GM19324 (cell line): ENCODE data around the gene MAST2.
"Not testable (repeated sequence)": the region's sequence is repeated elsewhere in the genome, so short reads cannot be mapped to it uniquely, and the experiment has no call there.

Experiments used
- ATAC-seq: cut with Tn5 transposase; IDR thresholded peaks from one replicate; pipeline ENCODE4 v1.9.1; 2021; ENCODE audit warnings: mild to moderate bottlenecking, moderate library complexity; ENCODE audit not compliant: unreplicated experiment, low FRiP score

MAST2 gene

GRCh38 chr1:45806129-45806528, 2.7 kb downstream of the MAST2 start:
- ATAC-seq = no peak

GRCh38 chr1:45809761-45810160, 6.3 kb downstream of the MAST2 start:
- no peak for ATAC-seq

GRCh38 chr1:45814776-45815175, 11.4 kb downstream of the MAST2 start:
- ATAC-seq = no peak

GRCh38 chr1:45815667-45816458, 12.5 kb downstream of the MAST2 start:
- no peak for ATAC-seq

- ATAC-seq = no peak
Measured at GRCh38 chr1:45820173-45820572, 16.8 kb downstream of the MAST2 start.

GRCh38 chr1:45820788-45821187, 17.4 kb downstream of the MAST2 start:
- ATAC-seq = no peak

GRCh38 chr1:45822644-45823043, 19.2 kb downstream of the MAST2 start:
- ATAC-seq = no peak

GRCh38 chr1:45824607-45825006, 21.2 kb downstream of the MAST2 start:
- ATAC-seq = no peak

GRCh38 chr1:45827256-45827655, 23.8 kb downstream of the MAST2 start:
- ATAC-seq = no peak

GRCh38 chr1:45828841-45829240, 25.4 kb downstream of the MAST2 start:
- ATAC-seq = no peak

GRCh38 chr1:45833361-45833760, 29.9 kb downstream of the MAST2 start:
- no peak for ATAC-seq

GRCh38 chr1:45834689-45835088, 31.3 kb downstream of the MAST2 start:
- no peak for ATAC-seq

GRCh38 chr1:45836451-45836850, 33.0 kb downstream of the MAST2 start:
- ATAC-seq = no peak

GRCh38 chr1:45836861-45837260, 33.4 kb downstream of the MAST2 start:
- not testable (repeated sequence) for ATAC-seq

- ATAC-seq = not testable (repeated sequence)
Measured at GRCh38 chr1:45838322-45838721, 34.9 kb downstream of the MAST2 start.

GRCh38 chr1:45840704-45841103, 37.3 kb downstream of the MAST2 start:
- ATAC-seq = no peak

GRCh38 chr1:45842786-45843185, 39.4 kb downstream of the MAST2 start:
- no peak for ATAC-seq

- ATAC-seq = no peak
Measured at GRCh38 chr1:45843474-45843905, 40.1 kb downstream of the MAST2 start.

- ATAC-seq = not testable (repeated sequence)
Measured at GRCh38 chr1:45844000-45844399, 40.6 kb downstream of the MAST2 start.

- no peak for ATAC-seq
Measured at GRCh38 chr1:45846931-45847330, 43.5 kb downstream of the MAST2 start.

GRCh38 chr1:45848097-45848496, 44.7 kb downstream of the MAST2 start:
- no peak for ATAC-seq

- ATAC-seq = no peak
Measured at GRCh38 chr1:45848714-45849113, 45.3 kb downstream of the MAST2 start.
